GM19025 (cell line): ENCODE results near the gene C3orf70.

Experiments
- ATAC-seq: cut with Tn5 transposase; IDR thresholded peaks from one replicate; pipeline ENCODE4 v1.9.1; 2021; ENCODE audit warnings: mild to moderate bottlenecking, low read depth, moderate library complexity; ENCODE audit not compliant: unreplicated experiment

Gene C3orf70, protein sequence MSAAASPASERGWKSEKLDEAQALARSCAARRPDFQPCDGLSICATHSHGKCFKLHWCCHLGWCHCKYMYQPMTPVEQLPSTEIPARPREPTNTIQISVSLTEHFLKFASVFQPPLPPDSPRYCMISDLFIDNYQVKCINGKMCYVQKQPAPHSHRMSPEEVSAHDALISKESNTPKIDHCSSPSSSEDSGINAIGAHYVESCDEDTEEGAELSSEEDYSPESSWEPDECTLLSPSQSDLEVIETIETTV

DNA sequence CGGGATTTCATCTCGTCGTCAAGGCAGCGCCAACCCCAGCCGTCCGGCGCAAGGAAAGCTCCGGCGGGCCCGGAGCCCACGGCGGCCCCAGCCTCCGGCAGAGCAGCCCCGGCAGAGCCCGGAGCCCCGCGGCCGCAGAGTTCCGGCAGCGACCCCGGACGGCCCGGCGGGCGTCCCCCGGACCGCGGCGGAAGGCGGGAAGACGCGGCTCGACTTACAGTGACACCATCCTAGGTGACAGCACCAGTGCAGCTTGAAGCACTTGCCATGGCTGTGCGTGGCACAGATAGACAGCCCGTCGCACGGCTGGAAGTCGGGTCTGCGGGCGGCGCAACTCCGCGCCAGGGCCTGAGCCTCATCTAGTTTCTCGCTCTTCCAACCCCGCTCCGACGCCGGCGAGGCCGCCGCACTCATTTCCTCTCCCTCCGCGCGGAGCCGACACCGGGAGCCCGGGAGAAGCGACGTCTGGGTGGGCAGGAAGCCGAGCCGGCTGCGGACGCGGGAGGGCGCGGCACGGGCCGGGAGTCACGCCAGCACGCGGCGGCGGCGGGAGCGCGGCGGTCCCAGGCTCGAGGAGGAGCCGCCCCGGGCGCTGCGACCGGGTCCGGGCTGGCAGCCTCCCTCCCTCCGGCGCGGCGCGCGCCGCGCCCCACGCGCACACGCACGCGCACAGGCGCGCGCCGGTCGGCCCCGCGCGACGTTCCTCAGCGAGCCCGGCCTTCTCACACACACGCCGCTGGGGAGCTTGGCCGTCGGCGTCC, at the start of gene C3orf70:
Gene C3orf70 (minus strand): TSS at position 651 of the 761 bp plus-strand sequence. CDS start 237 bp downstream, at position 414.
- no peak for ATAC-seq

DNA sequence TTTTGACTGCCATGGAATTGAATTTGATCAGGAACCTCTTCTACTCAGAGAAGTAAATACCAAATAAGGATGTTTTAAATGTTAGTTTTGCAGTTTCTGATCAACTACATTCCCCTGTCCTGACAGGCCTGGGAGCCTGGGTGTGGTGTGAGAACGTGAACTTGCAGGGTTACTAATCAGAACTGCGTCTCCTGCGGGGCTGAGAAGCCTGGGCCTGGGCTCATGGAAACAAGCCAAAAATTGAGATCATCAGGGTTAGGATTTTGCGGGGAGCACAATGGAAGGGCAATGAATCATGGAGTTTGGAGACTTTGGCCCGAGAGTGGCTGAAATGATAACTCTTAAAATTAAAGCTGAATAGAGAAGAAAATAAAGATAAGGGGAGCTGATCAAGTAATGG, 47.8 kb upstream of the C3orf70 start:
- ATAC-seq, result no peak

DNA sequence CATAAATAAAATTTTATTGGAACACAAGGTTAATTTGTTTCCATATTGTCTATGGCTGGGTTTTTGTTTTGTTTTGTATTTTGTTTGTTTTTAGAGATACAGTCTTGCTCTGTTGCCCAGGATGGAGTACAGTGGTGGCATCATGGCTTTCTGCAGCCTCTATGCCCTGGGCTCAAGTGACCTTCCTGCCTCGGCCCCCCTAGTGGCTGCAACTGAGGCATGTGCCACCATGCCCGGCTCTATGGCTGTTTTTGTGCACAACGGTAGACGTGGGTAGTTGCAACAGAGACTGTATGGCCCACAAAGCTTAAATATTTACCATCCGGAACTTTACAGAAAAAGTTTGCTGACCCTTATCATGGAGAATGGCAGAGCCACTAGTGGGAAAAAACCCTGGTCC, 46.8 kb upstream of the C3orf70 start:
- ATAC-seq, result no peak

DNA sequence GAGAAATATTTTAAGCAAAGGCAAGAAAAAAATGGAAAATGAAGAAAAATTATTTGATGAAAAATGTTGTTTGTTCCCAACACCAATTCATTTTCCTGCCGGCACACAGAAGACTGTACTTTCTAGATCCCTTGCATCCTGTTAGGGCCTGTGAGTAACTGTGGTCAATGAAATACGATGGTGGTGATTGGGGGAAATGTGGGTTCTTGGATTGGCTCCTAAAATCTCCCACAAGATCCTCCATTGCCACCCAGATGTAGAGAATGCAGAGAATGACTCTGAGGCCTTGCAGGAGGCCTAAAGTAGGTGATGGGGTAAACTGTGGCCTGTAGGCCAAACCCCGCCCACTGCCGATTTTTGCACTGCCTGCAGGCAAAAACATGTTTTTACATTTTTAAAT, 46.3 kb upstream of the C3orf70 start:
- ATAC-seq, result no peak

DNA sequence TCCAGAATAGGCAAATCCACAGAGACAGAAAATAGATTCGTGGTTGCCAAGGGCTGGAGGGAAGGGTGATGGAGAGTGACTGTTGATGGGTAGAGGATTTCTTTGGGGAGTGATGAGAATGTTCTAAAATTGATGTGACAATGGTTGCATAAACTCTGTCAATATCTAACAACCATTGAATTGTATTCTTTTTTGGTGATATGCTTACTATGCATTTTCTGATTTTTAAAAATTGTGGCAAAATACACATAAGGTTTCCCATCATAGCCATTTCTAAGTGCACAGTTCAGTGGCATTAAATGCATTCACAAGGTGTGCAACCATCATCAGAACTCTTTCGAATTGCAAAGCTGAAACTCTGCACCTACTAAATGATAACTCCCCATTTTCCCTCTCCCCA, 44.2 kb upstream of the C3orf70 start:
- ATAC-seq, result no peak

DNA sequence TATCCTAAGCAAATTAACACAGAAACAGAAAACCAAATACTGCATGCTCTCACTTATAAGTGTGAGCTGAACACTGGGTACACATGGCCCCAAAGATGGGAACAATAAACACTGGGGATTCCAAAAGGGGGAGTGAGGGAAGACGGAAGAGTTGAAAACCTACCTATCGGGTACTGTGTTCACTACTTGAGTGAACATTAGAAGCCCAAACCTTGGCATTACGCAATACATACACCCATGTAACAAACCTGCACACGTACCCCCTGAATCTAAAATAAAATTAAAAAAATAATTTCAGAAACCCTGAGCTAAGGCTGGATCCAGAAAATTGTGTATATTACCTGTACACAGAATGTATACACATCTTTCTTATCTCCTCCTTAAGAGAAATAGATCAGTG, 42.8 kb upstream of the C3orf70 start:
- ATAC-seq, result no peak

DNA sequence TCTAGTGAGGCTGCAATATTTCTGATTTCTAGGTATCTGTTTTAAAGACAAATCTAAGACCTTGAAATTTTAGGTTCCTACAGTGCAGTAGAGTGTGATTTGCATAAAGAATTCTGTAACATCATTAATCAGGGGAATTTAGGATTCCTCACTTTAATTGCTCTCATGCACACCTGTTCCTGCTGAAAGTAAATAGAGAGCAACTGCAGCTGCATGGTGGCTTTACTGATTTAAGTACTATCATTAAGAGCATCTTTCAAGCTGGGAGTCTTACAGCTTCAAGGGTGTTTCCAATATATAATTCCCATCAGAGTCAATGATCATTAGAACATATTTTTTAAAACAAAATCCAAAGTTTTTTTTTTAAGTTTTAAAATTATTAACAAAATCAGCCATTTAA, 36.0 kb upstream of the C3orf70 start:
- no peak for ATAC-seq

DNA sequence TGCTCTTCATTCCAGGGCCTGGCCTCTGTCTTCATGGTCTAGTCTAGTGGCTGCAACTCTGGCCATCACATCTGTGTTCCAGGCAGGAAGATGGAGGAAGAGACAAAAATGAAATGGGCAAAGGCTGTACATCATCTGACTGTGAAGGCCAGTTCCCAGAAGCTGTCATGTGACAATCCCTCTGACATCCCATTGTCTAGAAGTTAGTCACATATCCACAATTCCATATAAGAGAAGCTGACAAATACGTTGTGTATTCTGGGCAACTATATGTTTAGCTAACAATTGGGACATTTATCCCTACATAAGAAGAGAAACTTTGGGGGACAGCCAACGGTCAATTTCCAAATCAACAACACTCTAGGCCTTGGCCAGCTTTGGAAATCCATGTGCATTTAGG, 34.5 kb upstream of the C3orf70 start:
- ATAC-seq, result no peak

DNA sequence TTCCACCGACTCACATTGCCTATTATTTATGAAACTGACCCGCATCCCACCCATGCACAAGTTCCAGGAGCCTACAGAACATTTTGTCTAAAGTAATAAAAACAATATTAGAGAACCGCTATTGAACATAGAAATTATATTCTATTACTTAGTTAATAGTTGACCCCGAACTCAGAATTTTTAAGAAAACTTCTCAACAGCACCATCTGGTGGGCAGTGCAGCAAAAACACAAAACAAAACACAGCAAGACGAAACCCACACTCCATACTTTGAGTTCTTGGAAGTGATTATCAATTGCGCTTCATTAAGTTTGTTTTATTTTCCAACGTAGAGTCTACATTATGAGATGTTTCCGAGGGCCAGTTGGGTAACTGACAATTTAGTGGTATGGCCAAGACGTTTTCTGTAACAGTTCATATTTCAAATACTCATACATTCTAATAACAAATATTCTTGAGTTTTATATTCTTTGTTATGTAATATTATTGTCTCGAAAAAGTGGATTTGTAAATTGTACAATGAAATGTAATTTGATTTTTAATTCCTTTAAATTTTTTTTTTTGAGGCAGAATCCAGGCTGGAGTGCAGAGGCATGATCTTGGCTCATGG, 24.0 kb upstream of the C3orf70 start:
- no peak for ATAC-seq

DNA sequence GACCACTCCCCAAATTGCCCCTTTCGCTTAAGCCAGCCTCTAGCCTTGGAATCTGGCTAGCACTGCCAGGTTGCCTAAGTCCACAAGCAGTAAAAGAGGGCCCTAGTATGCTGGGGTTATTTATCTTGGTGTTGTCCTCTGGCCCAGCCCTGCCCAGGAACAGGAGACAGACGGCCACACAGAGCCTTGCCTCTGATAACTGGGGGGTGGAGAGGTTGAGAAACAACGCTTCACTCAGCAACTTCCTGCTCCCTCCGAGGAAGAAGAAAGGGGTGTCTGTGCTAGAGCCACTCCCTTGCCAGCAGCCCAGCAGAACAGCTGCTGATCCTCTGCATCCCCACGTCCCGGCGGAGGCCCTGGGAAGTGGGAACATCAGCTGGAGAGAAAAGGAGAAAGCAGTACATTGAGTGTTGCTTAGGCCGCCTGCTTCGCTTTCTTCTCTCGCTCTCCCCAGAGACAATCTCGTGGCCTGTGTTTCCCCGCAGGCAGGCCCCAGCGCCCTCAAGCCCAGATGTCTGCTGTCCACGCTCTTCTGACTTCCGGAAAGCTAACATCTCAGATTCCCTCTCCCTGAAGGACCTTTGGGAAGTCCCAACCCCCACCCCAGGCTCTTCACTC, 22.6 kb upstream of the C3orf70 start:
- peak; percentile 76 for ATAC-seq

DNA sequence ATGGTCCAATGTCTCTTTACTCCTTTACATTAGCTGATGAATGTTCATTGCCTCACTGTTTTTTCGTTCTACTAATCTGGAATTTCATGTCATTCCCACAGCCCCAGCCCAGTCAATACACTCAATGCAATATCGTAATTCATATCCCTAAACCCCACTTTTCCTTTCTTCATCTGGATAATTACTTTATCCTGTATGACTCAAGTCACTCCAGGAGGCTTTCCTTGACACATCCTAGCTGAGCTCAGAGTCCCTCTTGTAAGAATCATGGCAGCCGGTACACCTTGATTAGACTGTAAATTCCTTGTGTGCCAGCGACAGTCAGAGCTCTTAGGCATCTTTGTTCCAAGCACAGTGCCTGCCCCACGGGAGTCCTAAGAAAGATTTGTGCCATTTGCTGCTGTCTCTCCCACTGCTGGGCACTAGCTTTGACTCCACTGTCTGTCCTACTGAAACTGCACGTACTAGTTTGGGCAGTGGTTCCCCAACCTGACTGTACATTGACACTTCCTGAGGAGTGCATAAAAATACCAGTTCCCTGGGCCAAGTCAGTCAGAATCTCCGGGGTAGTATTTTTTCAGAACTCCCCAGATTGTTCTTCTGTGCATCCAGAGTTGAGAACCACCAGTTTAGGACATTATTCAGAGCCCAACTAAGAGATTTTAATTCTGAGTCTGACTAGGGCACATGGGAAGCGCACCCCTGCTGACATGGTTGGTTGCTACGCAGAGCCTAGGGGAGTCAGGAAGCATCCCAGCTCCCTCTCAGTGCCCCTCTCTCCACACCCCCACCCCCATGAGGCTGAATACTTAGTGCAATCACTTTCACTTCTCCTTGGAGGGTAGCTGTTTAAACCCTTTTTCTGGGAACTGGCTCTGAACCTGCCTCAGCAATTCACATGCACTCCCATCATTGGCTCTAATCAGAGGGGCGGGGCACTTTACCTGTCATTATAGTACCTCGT, 19.5 kb upstream of the C3orf70 start:
- no peak for ATAC-seq

DNA sequence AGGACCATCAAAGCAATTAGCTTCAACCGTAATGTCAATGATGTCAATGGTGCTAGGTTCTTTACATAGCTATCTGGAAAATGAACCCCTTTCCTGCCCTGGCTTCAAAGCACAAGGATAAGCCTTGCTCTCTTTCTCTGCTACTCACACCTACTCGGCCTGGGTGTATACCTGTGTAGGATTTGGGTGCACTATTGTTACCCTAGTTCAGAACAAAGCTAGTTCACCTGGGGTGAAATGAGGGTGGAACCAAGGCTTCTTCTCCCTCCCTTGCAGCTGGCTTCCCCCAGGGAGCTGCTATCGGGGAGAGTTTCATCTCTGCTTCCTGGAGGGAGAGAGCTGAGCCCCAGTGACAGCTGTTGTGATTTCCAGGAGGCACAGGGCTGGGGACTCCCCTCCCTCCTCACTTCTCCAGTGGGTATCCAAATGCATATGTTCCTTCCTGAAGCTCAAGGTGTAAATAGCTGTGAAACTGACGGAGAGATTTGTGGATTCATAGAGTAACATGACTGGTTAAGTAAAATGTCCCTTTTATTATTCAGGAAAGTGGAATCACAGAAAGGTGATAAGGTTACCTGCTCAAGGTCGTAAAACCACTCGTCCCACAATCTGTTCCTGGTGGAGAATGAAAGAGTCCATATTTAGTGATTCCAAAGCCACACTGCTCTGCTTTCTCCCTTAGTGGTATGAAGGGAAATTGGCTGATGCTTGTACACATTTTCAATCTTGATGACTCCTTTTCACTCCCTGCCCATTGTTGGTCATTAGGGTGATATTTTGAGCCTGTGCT, 11.8 kb upstream of the C3orf70 start:
- no peak for ATAC-seq

DNA sequence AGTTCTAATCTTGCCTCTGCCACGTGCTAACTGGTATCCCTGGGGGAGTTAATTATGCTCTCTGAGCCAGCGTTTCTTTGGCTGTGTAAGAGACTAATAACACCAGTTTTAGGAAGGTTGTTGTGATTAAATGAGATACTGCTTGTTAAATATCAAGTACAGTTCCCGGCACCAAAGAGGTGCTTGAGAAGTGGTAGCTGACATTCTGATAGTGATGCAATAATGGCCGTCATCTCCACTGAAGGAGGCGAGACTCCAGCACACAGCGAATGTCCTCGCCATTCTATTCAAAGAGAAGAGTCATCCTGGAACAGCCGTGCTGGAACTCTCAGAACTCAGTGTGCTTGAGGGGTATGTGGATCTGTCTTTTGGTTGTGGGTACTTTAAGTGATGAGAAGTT, 9.8 kb upstream of the C3orf70 start:
- ATAC-seq, result no peak

DNA sequence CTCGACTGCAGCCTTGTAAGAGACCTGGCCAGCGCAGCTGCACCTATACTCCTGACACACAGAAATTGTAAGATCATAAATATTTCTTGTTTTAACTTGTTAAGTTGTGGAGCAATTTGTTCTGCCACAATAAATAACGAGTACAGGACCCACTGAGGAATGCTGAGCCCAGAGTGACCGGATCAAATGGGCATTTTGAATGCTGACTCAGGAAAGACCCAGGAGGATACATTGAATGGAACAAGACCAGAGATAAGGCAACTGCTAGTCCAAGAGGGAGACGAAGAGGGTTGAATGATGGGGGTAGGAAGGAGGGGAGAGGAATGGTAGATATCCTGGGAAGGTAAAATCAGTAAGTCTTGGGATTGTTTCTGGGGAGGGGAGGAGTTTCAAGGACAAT, 8.9 kb upstream of the C3orf70 start:
- no peak for ATAC-seq

DNA sequence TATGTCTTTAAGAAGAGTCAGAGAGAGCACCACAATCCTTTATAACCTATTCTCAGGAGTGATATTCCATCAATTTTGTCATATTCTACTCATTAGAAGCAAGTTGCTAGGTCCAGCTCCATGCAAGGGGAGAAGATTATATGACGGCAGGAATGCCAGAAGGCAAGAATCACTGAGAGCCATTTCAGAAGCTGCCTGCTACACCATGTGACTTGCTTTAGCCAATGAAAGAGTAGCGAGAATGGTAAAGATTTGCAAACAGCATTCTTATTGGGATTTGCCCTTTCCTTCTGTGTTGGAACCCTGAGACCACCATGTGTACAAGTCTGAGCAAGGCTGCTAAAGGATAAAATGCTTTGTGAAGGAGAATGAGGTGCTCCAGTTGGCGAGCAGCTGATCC, 4.5 kb upstream of the C3orf70 start:
- ATAC-seq, result no peak

DNA sequence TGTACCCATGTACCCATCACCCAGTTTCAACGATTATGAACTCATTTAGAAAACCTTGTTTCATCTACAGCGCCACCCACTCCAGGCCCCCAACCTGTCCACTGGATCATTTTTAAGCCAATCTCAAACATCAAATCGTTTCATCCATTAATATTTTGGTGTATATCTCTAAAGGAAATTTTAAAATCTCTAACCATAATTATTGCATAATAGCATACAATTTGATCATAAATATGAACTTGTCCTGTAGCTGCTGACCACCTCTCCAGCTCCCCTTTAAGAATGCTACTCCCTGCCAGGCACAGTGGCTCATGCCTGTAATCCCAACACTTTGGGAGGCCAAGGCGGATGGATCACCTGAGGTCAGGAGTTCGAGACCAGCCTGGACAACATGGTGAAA, 2.8 kb upstream of the C3orf70 start:
- no peak for ATAC-seq

DNA sequence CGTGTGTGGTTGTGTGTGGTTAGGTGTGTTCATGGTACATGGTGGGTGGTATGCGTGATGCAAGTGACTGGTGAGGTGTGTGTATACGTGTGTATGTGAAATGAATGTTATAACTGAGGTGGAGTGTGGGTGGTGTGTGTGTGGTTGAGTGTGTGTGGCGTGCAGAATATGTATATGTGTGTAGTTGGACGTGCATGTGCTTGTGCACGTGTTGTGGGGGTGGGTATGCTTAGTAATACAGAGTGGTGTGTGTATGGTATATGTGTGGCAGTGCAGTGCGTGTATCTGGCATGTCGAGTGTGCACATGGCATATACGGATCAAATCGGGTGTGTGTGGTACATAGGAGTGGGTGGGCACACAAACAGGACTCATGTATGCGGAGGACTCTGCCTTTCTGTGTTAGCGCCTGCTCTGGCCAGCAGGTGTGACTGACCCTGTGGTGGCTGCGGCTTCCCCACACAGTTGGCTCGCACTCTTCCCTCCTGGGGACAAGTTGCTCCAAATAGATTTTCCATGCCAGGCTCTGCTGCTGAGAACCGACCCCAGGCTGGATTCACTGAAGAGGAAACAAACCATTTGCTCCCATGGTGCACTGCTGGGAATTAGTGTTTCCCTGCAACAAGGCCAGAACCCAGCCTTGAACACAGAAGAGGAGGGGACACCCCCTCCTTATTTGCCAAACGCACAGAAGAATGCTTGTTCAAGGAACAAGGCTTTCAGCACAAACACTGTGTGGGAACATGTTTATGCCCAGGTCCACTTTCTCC, 1.2 kb upstream of the C3orf70 start:
- ATAC-seq, result no peak

DNA sequence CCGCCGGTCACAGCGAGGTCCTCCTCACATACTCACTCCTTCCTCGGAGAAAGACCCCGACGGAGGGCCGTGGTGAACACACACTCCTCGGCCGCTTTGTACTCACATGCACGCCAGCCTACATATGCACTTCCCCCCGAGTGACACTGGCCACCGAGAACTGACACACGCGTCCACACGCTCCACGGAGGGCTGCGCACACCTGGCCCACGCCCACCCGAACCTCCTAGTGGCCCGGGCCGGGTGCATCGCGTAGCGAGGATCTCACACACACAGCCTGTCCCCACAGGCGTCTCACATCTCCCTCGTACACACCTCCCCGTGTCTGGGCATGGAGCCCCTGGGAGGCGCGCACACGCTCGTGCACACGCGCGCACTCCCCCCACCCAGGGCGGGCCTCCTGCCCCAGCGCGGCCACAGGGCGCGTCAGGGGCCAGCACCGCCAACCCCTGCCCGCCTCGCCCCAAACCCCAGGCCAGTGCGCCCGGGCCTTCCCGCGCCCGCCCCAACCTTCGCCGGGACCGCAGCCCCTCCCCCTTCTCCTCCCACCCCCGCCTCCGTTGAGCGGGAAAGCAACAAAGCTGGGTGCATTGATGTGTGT, 411 bp upstream of the C3orf70 start:
- no peak for ATAC-seq
